Measurements from ENCODE around the gene ATXN10. TPM values are rescaled to one million over a fixed set of nuclear protein-coding genes. Genes with fewer than 3 reads are reported as not detected.

ATXN10 gene
- total RNA-seq, 1 donor from 2014 or later: 232 TPM

DNA sequence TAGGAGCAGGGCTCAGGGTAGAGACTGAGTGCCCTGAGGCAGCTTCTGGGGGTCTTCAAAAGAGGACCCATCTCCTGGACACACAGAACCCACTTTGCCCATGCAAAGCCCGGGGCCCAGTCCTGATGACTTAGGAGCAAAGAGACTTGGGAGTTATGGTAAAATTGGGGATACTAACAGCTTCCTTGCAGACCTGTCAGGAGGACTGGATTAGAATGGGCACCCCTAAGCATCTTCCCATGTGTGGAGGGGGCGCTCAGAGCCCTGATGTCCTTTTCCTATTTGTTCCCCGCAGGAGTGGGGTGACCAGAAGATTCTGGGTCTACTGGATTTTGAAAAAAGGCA, 205.4 kb downstream of the ATXN10 start:
- peaks cover 9% of the 10 kb centered on the region for H3K9me3 Mint-ChIP-seq
- H3K27me3 Mint-ChIP-seq (ENCODE audit: low read depth): peaks cover 7% of the 10 kb centered on the region
- DNase-seq (ENCODE audit: low read depth, low spot score): no peak
- H3K4me1 Mint-ChIP-seq: peaks cover 38% of the 10 kb centered on the region
- TF ChIP-seq, protein P1, sequence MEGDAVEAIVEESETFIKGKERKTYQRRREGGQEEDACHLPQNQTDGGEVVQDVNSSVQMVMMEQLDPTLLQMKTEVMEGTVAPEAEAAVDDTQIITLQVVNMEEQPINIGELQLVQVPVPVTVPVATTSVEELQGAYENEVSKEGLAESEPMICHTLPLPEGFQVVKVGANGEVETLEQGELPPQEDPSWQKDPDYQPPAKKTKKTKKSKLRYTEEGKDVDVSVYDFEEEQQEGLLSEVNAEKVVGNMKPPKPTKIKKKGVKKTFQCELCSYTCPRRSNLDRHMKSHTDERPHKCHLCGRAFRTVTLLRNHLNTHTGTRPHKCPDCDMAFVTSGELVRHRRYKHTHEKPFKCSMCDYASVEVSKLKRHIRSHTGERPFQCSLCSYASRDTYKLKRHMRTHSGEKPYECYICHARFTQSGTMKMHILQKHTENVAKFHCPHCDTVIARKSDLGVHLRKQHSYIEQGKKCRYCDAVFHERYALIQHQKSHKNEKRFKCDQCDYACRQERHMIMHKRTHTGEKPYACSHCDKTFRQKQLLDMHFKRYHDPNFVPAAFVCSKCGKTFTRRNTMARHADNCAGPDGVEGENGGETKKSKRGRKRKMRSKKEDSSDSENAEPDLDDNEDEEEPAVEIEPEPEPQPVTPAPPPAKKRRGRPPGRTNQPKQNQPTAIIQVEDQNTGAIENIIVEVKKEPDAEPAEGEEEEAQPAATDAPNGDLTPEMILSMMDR (conservative IDR thresholded peaks at IDR 0.05): no peak
- H3K27ac Mint-ChIP-seq (ENCODE audit: unreplicated experiment): no peak overlapping the region
- H3K36me3 Mint-ChIP-seq (ENCODE audit: low read depth): peaks cover 7% of the 10 kb centered on the region
- no peak overlapping the region for H3K4me3 Mint-ChIP-seq

DNA sequence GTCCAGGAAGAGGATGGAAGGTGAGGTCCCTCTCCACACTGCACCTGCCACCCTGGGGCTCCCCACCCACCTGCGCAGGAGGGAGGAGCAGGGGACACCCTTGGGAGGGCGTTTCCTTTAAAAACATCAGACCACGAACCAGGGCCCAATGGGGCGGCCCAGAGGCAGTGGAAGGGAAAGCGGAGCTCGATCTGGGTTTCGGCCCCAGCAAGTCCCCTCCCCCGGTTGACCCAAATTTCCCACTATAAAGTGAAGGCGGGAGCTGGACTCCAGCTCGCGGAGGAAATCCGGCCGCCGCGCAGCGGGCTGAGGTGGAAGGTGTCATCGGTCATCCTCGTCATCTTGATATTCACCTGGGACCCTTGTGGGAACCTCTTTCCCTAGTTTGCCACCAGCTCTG, 206.0 kb downstream of the ATXN10 start:
- no peak for DNase-seq (ENCODE audit: low read depth, low spot score)
- Mint-ChIP-seq H3K36me3 (ENCODE audit: low read depth) (peaks cover 5% of the 10 kb centered on the region), H3K27me3 (ENCODE audit: low read depth) (peaks cover 7% of the 10 kb centered on the region), H3K4me3 (no peak overlapping the region), H3K27ac (ENCODE audit: unreplicated experiment) (peak overlapping the region; percentile 90), H3K9me3 (peaks cover 9% of the 10 kb centered on the region), H3K4me1 (peaks cover 38% of the 10 kb centered on the region)
- TF ChIP-seq, protein P1 (conservative IDR thresholded peaks at IDR 0.05): no peak

DNA sequence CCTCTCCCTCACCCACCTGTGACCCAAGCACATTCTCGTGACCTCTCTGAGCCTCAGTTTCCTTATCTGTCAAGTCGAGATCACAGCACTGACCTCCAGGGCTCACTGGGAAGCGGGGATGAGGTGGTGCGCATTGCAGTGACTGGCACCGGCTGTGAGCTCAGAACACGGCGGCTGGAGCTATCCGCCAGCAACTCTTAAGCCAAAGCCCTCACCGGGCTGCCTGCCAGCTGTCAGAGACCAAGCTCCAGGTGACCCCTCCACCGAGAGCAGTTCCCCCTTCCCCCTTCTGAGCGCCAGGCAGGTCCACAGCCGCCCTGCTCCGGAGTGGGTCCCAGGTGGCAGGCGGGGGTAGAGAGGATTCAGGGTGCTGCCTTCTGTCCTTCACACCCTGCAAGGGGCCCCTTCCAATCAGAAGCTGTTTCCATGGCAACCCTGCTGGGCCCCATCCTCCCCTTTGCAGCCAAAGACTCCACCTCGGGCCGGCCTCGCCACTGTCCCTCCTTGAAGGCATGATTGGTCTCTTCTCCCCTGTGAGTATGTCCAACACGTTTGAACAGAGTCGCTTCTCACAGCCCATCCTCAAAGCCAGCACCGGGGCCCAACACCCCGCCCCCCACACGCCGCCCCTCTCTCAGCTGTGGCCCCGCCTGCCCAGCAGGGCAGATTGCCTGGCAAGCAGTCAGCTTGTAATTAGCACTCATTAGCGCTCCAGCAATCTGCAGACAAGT, 206.6 kb downstream of the ATXN10 start:
- Mint-ChIP-seq H3K9me3 (peaks cover 3% of the 10 kb centered on the region), H3K27ac (ENCODE audit: unreplicated experiment) (peak overlapping the region; percentile 90), H3K4me3 (no peak overlapping the region), H3K4me1 (peaks cover 38% of the 10 kb centered on the region), H3K27me3 (ENCODE audit: low read depth) (peaks cover 7% of the 10 kb centered on the region), H3K36me3 (ENCODE audit: low read depth) (no peaks in the 10 kb centered on the region)
- TF ChIP-seq, protein P1 (conservative IDR thresholded peaks at IDR 0.05): no peak
- DNase-seq (ENCODE audit: low read depth, low spot score): no peak

DNA sequence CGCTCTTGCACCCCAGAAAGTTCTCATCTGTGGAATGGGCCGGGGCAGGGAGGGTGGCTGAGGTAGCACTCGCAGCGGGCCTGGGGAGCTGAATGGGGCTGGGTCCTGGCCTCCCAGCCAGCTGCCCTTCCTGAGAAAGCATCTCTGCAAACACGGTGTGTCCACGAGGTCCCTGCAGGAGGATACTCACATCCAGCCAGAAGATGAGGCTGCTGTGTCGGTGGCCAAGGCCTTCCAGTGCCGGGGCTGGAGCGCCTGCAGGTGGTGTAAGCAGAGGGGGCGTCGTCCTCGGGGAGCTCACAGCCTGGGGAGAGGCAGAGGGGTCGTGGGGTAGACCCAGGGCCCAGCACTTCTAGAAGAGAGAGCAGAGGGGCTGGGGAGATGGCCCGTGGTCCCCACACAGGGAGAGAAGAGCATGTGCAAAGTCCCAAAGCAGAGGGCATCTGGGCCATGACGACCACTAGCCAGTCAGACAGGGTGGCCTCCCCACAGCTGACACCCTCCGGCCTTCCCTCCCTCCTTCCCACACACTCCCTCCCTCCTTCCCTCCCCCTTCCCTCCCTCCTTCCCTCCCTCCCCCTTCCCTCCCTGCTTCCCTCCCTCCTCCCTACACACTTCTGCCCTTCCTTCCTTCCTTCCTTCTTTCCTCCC, 207.4 kb downstream of the ATXN10 start:
- H3K27ac Mint-ChIP-seq (ENCODE audit: unreplicated experiment): no peak overlapping the region
- no peaks in the 10 kb centered on the region for H3K9me3 Mint-ChIP-seq
- no peak for DNase-seq (ENCODE audit: low read depth, low spot score)
- no peaks in the 10 kb centered on the region for H3K36me3 Mint-ChIP-seq (ENCODE audit: low read depth)
- H3K4me3 Mint-ChIP-seq: no peak overlapping the region
- H3K27me3 Mint-ChIP-seq (ENCODE audit: low read depth): peaks cover 7% of the 10 kb centered on the region
- TF ChIP-seq, protein P1 (conservative IDR thresholded peaks at IDR 0.05): no peak
- peaks cover 38% of the 10 kb centered on the region for H3K4me1 Mint-ChIP-seq

DNA sequence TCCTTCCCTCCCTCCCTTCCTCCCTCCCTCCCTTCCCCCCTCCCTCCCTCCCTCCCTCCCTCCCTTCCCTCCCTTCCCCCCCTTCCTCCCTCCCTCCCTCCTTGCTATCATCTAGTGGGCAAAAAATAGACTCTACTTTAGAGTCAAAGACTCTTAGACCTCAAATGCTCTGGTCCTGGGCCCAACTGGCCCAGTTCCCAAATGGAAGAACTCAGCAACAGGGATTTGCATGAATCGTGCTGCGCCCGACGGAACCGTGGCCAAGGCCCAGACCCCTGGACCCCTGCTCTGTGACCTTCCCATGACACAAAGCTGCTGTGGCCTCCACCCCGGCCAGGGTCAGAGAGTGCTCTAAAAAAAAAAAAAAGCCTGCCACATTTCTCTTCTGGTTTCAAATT, 207.9 kb downstream of the ATXN10 start:
- TF ChIP-seq, protein P1 (conservative IDR thresholded peaks at IDR 0.05): no peak
- H3K9me3 Mint-ChIP-seq: no peaks in the 10 kb centered on the region
- H3K36me3 Mint-ChIP-seq (ENCODE audit: low read depth): no peaks in the 10 kb centered on the region
- H3K27me3 Mint-ChIP-seq (ENCODE audit: low read depth): peaks cover 7% of the 10 kb centered on the region
- peak overlapping the region; percentile 62 for H3K4me3 Mint-ChIP-seq
- H3K4me1 Mint-ChIP-seq: peaks cover 38% of the 10 kb centered on the region
- DNase-seq (ENCODE audit: low read depth, low spot score): no peak
- H3K27ac Mint-ChIP-seq (ENCODE audit: unreplicated experiment): peak overlapping the region; percentile 62
